ENCODE results near the gene NSMCE4A.
A peak's percentile ranks its signal among the peaks of the same experiment; 100 is the strongest.
"Not testable (repeated sequence)": the region's sequence is repeated elsewhere in the genome, so short reads cannot be mapped to it uniquely, and the experiment has no call there.

The NSMCE4A gene

GRCh38 chr10:121929585-121930267 lies 45.3 kb downstream of the NSMCE4A start:
- DNase-seq = not testable (repeated sequence)

DNA sequence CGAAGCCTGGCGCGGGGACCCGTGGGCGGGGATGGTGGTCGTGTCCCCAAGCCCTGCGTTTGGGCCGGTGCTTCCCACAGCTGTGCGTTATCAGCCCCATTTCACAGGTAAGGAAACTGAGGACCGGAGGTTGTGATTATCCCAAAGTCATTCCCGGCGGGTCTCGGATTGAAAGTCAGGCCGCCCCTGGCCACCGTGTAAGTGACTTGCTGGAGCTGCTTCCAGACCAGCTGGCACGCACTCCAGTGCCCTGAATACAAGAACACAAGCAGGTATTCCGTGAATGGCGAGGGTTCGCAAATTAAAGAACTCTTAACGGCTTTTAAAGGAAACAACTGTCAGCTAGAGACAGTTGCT lies 46.5 kb downstream of the NSMCE4A start:
- no peak for DNase-seq

GRCh38 chr10:121927841-121928527 lies 47.0 kb downstream of the NSMCE4A start, which contains the start of gene ATE1:
ATE1 (minus strand) TSS chr10:121928031; CDS start chr10:121927949, 82 bp downstream.
- peak; percentile 47 for DNase-seq

- no peak for DNase-seq
These were observed 47.6 kb downstream of the NSMCE4A start for GRCh38 chr10:121927318-121927840.

- no peak for DNase-seq
These were observed 48.2 kb downstream of the NSMCE4A start for GRCh38 chr10:121926671-121927317.

GRCh38 chr10:121926157-121926556 lies 48.9 kb downstream of the NSMCE4A start:
- no peak for DNase-seq

GRCh38 chr10:121921238-121921931 lies 53.6 kb downstream of the NSMCE4A start:
- DNase-seq = no peak

- no peak for DNase-seq
These were observed 55.4 kb downstream of the NSMCE4A start for GRCh38 chr10:121919666-121920065.

DNA sequence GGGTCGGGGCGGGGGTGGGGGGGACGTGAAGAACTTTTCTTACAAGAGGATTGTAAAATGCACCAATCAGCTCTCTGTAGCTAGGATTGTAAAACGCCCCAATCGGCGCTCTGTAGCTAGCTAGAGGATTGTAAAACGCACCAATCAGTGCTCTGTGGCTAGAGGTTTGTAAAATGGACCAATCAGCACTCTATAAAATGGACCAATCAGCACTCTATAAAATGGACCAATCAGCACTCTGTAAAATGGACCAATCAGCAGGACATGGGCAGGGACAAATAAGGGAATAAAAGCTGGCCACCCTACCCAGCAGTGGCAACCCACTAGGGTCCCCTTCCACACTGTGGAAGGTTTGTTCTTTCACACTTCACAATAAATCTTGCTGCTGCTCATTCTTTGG lies 56.2 kb downstream of the NSMCE4A start:
- not testable (repeated sequence) for DNase-seq

DNA sequence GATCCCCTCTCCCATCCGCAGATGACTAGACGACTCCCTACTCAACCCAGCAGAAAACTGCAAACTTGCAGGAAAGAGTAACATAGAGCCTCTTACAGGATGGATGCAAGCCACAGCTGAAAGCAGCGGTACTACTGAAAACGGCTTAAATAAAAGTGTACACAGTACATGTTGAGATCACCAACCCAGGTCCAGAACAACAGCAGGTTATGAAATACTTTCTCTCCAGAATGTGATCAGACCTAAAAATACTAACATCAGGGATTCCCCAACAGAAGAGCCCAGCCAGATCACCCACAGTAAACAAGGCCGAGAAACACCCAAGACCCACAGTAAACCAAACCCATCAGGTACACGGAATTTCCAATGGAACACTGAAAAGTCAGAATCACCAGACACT lies 60.4 kb downstream of the NSMCE4A start:
- DNase-seq = no peak

GRCh38 chr10:121911421-121911697 lies 63.7 kb downstream of the NSMCE4A start:
- no peak for DNase-seq

- DNase-seq = no peak
These were observed 64.2 kb downstream of the NSMCE4A start for GRCh38 chr10:121910673-121911420.

Measured in SIG-M5 (cell line).